Hepatic stellate cell (primary cell): ENCODE measurements around the gene ARMC8.

Experiments
- DNase-seq: peaks from one replicate; pipeline ENCODE4 v3.0.0; 2011; ENCODE audit warnings: low spot score

ARMC8 gene

DNA sequence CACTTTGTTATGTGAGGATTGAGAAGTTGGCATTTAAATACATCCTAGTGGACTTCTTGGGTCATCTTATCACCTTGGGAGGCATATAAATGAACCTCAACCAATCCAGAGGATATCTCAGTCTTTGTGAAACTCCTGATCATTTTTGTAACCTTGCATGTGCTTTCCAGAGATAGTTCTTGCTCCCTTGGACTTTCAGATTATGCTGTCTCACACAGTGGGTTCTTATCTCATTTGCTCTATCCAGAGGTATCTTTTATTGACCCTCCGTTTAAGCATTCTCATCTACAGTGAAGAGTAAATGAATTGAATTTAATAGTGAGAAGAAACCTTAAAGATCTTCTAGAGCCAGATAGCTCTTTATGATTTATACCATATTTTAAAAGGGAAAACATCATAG, 10.4 kb downstream of the ARMC8 start:
- no peak for DNase-seq

DNA sequence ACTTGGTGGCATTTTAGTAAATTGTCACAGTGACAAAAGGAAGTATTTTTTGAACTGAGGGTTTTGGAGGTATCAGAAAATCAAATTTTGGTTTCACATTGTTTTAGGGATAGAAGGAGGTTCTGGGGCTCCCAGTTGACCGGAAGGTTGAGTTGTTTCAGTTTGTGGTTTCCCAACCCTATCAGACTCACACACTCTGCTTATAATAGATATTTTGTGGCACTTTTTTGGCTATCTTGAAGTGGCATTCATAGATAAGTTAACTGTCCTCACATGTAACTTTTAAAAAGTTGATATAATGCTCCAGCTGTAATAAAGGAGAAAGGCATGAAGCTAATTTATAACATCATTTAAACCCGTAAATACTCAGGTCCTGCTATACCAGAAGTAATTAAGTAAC, 12.8 kb downstream of the ARMC8 start:
- no peak for DNase-seq

DNA sequence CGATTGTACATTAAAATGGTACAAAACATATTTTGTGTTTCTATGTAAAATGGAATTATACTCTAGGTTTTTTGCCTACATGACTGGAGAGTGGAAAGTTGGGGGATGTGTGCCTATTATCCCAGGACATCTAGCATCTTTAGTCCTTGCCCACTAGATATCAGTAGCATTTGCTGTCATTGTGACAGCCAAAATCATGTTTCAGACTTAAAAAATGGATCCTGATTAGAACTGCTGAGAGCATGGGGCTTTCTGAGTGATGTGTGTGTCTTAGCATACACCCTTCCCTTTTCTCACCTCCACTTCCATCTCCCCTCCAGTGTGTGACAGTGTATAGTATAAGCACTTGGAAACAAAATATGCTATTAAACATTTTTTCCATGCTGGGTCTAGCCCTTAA, 13.3 kb downstream of the ARMC8 start:
- DNase-seq: no peak

DNA sequence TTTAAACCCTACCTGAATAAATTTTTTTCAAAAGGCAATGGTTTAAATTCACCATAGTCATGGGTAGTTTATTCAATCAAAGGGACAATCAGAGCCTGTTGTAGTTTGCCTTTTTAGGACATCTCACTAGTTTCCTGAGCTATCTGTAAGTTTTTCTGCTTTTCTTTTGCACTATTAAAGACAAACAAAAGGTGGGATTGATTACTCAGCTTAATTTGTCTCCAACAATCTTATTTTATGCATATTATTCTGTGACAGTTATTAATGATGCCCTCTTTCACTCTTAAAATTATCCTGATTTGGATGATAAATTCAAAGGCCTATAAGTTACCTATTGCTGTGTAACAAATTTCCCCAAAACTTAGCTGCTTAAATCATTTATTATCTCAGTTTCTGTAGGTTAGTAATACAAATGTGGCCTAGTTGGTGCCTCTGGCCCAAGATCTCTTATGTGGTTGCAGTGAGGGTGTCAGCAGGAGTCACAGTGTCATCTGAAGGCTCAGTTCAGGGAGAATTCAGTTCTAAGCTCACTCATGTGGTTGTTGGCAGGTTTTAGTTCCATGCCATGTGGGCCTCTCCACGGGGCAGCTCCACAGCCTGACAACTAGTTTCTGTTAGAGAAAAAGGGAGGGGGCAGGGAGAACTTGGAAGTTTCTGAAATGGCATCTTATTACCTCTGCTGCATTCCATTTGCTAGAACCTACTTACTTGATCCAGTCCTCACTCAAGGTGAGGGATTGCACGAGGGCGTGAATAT, 16.0 kb downstream of the ARMC8 start:
- no peak for DNase-seq

DNA sequence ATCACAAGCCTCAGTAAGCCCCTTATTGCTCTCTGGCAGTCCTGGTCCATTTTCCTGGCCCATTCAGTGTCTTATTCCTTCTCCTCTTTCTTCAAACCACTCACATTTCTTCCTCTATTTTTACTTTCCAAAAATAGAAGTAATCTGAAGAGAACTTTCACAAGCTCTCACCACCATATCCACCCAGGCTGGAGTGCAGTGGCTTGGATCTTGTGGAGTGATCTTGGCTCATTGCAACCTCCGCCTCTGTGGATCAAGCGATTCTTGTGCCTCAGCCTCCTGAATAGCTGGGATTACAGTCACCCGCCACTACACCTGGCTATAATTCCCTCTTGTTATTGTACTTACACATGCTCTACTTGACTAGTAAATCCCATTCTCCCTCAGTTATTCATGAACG, 16.8 kb downstream of the ARMC8 start:
- no peak for DNase-seq

DNA sequence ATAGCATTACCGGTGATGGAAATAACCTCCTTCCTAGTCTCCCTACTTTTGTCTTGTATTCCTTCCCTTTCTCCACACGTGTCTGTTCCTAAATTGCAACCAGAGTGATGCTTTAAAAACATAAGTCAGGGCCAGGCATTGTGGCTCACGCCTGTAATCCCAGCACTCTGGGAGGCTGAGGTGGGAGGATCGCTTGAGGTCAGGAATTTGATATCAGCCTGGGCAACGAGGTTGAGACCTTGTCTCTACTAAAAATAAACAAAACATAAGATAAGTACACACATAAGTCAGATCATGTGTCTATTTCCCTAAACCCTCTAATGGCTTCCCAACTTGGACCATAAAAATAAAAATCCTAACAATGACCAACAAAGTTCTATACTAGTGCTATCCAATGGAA, 18.4 kb downstream of the ARMC8 start:
- no peak for DNase-seq

DNA sequence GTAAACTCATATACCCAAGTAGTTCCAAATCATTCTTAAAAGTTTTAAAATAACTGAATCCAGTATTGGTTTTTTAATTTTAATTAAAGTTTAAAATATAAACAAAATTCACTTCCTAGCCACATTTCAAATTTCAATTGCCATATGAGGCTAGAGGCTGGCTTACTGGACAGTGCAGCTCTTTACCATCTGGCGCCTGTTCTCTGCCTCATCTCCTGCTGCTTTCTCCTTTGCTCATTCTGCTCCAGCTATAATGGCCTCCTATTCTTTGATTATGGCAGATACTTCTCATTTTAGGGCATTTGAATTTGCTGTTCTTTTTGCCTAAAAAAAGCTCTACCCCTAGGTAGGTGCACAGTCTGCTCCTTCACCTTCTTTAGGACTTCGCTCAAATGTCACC, 19.1 kb downstream of the ARMC8 start:
- DNase-seq: no peak

DNA sequence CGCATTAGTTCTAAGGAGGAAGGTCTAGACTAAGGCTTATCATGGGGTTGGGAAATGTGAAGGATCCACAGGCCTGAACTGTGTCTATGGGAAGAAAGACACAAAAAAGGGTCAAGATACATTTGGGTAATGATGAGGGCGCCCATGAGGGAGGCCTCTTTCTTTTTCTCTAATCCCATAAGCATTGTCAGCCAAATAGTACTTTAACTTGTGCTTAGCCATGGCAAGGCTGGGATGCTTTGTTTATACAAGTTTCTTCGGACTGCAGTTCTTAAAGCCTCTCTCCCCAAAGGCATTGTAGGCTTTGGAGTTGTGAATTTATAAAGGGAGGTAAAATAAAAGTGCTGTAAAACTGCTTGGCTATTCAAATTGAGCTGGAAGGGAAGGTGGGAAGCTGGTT, 23.4 kb downstream of the ARMC8 start:
- DNase-seq: no peak

DNA sequence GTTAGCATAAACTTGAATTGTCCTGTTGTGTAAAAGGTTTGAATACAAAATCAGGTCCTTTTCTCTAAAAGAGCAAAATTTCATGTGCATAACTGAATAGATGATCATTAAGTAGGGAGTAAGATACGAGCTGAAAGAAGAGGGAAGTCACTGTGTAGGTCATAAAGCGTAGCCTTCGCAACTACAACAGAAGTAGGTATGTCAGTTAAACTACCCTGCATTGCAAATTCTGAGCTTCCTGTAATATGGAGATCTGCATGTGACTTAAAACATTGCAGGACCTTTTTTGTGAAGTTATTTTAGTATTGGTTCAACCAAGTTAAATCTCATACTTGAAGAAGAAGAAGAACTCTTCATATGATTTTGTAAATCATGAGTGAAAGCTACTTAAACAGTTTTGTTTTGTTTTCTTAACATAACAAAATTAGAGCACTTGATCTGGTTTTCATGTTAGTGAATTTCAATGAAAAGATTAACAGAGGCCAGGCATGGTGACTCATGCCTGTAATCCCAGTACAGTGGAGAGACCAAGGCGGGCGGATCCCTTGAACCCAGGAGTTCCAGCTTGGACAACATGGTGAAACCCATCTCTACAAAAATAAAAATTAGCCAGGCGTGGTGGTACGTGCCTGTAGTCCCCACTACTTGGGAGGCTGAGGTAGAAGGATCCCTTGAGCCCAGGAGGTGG, 26.4 kb downstream of the ARMC8 start:
- no peak for DNase-seq

DNA sequence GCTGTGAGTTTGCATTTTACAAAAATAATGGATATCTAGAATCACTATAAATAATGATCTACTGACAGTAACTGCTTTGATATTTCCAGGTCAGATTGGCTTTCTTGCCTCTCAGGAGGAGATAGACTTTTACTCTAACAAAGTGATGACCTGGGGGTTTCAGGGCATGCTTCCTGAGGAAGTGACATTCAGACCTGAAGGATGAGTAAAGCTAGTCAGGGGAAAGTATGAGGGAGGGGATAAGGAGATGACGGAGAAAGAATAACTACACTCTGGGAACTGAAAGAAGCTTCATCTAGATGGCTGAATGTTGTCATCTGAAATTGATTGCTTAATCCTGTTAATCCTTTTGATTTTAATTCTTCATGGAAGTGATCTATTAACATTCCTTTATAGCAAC, 32.2 kb downstream of the ARMC8 start:
- no peak for DNase-seq

DNA sequence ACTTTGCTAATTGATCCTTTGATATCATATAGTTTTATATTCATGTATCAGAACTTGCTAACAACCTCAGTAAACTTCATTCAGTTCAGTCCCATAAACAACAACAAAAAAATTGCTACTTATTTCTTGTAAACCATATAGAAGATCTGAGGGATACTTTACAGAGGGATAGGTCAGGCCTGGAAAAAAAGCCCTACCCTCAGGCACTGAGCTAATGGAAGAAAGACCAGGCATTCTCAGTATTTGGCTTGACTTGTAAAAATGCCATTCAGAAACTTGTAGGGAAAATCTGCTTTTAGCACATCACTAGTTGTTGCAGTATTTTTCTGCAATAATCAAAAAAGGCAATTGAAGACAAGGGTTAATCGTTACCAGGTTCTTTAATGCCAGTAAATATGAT, 33.1 kb downstream of the ARMC8 start:
- no peak for DNase-seq

DNA sequence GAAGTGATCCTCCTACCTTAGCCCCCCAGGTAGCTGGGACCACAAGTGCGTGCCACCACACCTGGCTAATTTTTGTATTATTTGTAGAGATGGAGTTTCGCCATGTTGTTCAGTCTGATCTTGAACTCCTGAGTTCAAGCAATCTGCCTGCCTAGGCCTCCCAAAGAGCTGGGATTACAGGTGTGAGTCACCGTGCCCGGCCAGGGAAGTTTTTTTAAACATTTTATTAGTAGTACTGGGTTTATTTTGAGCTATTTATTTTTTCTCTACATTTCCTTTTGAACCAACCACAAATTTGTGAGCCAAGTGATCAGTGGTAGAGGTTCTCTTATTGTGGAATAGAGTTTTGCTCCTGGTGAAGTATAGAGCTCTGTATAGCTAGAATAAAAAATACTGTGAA, 33.7 kb downstream of the ARMC8 start:
- DNase-seq: no peak

DNA sequence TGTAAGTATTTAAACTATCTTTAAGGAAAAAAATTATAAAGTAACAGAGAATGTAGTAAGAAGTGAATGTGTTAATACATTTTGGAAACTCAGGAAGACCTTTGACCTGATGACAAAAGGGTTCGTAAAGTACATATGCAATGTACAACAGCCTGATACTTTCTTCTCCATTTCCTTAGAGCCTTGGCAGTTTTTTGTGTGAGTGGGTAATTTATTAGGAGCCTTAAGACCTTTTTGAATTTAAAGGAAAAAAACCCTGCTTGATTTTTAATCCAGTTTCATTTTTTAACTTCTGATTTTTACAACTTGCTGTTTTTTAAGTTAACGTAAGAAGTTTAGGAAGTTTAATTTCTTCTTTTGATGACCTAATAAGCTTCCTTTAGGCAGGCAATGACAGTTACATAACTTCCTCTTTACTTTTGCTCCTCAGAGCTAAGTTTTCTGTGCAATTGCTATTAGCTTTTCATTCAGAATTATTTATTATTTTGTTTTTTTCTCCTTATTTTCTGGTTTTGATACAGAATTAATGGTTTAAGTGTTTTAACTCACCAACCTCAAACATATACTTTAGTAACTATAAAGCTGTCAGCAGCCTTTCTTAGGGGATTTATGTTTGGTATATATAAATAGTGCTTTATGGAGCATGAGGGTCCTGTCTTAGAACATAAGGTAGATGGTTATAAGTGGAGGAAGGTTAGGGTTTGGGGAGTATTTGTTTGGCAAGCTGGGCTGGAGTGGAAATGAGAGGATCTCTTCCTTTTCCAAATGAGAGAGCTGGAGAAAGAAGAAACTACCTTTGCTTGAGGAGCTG, 35.2 kb downstream of the ARMC8 start:
- no peak for DNase-seq

DNA sequence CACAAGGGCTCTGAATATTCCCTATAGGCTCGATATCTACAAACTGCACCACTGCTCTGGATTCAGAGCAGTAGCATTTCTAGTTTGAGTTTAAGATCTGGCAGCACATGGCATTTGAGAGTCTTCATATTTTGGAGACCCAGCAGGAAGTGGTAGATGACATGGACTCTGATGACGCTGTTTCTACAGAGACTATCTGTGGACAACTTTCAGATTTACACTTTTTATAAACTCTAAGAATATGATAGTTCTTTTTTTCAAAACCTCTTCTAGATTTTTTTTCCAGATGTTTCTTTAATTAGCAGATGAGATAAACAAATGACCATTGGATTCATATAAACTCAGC, 35.8 kb downstream of the ARMC8 start:
- DNase-seq: no peak

DNA sequence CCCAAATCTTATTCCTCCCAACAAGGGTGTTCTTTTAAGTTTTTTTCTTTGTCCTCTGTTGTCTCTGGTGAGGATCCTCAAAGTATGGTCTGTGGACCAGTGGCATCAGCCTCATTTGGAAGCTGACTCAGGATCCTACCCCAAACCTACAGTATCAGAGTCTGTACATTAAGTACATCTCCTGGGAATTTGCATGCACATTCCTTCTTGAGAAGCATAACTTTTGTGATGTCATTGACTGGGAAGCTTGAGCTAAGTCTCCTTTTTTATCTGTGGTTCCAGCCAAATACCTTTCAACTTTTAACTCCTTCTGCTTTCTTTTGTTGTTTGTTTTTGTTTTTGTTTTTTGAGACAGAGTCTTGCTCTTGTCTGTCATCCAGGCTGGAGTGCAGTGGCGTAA, 40.5 kb downstream of the ARMC8 start:
- peak; percentile 32 for DNase-seq

DNA sequence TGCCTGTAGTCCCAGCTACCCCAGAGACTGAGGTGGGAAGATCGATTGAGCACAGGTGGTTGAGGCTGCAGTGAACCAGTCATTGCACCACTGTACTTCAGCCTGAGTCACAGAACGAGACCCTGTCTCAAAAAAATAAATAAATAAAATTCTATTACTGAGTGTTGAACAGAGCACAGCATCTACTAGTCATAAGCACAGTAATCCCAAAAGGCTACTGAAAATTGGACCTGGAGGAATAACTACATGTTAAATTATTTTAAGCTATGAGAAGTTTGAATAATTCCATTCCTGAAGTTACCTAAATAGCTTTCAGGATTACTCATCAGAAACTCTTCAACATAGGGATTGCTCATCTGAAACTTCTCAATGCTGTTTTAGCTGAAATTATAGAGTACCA, 43.4 kb downstream of the ARMC8 start:
- peak; percentile 14 for DNase-seq

DNA sequence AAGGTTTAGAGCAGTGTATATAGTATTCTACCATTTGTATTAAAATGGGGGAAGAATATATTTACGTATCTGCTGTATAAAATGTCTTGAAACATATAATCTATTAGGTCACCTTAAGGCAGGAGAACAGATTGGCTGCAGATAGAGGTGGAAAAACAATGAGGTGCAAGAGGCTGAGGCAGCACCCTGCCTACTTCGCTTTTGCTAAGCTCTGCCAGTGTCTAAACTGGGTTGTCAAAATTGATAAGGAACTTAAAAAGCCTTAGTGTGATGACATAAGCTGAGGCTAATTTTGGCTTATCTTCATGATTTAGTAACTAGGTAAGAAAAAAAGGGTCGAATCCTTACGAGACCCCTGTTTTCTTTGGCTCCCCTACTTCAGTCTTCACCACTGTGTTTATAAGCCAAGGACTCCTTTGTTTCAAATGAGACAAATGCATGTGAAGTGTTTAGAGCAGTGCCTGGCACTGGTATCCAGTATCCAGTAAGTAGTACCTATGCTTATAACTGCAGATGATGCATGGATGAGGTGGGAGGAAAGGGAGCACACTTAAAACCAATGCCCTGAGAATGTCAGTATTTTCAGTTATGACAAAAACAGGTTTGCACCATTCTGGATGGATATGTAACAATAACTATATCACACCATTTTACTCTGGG, 45.7 kb downstream of the ARMC8 start:
- no peak for DNase-seq

DNA sequence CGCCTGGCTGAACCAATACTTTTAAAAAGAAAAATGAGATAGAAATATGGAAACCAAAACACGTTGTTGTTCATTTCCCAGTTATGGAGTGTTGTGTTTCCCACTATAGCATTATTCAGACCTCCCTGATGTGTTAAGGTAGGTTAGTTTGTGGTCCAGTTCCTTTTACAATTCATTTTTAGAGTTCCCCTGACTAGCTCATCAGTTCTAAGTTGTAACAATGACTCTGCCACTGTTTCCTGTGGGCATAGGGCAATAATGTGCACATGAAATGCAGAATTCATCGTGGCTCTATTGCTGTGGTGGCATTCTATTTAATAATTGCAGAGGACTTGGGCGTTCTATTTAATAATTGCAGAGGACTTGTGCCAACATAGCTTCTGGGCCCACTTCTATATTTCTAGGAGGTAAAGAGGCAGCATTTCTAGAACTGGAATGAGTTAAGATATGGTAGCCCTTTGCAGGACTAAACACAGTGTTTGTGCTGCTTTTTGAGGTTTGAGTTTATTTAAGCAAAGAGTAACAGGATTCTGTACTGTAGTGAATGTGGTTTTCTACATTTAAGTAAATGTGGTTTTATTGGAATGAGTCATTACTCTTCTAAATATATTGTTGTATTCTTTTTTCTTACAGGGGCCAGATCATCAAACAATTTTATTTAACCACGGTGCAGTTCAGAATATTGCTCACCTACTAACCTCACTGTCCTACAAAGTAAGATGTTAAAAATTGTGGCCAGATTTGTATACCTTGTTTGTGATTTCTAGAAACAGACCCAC, 47.5 kb downstream of the ARMC8 start:
- DNase-seq: peak; percentile 6

DNA sequence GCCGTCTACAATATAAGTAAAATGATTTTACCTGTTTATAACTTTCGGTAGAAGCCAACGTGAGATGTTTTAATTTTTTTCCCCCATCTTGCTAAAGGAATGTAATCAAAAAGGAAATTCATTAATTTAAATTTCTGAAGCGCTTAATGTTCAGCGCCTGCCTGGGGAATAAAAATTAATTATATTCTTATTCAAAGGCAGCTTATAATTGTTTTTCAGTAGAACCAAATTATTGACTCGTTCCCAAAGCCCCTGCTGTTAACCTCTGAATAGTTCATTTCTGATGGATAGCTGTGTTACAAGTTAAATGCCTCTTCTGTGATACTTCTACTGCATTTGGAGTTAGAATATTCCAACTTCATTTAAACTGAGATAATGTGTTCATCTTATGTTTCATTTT, 51.6 kb downstream of the ARMC8 start:
- DNase-seq: no peak

DNA sequence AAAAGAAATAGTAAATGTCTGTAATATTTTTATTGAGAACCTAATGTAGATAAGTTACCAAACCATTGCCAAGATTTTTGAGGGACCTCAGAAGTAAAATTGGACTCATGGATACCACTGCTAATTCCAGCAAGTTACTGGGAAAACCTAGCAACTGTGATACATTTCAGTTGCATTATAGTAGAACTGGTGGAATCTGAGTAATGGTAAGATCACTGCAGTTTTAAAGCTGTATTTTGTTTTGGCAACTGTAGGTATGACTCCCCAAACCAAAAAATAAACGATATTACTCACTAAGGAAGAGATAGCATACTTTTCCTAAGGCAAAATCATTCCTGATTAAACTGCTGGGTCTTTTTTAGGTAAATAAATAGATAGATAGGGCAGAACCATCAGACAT, 54.0 kb downstream of the ARMC8 start:
- peak; percentile 7 for DNase-seq

DNA sequence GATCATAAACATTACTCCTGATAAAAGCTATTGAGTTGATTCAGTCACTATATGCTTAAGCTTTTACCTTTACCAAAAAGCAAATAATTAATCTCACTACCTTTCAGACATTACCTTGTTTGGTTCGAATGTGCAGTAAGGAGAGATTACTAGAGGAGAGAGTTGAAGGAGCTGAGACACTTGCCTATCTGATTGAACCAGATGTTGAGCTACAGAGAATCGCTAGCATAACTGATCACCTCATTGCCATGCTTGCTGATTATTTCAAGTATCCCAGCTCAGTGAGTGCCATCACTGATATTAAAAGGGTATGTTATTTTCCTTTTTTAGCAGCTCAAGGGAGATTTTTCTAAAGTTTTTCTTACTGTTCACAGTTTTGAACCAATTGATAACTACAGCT, 54.6 kb downstream of the ARMC8 start:
- no peak for DNase-seq

DNA sequence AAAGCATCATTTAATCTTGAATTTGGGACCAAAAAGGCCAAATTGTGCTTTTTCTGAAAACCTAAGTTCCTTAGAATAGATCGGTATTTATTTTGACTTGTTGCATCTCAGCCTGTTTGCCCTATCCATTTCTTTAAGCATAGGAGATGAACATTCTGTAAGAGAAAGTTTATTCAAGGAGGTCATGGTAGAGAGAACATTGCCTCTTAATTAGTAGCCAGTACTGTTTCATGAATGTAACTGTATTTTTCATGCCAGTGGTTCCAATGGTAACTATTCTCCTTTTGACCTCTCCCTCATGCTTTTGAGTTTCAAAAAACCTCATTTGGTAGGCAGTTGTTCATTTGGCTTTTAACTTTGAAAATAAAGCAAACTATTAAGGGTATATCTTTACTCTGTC, 55.4 kb downstream of the ARMC8 start:
- DNase-seq: no peak
